Epithelial cell of esophagus (primary cell): Measurements from ENCODE around the gene MRPL40.
"Not testable (repeated sequence)": the region's sequence is repeated elsewhere in the genome, so short reads cannot be mapped to it uniquely, and the experiment has no call there.

ENCODE experiments used
- DNase-seq: peaks from one replicate; pipeline ENCODE4 v3.0.0; 2010; ENCODE audit warnings: low read depth
- H3K4me3 ChIP-seq: 2 replicates; pipeline ENCODE4 v1.5.1; 2011; ENCODE audit warnings: mild to moderate bottlenecking, low read length, control low read depth
- CTCF ChIP-seq: IDR thresholded peaks from 2 replicates; pipeline ENCODE4 v1.5.1; 2011; ENCODE audit warnings: low read depth, mild to moderate bottlenecking, low read length, control low read depth, inconsistent platforms; ENCODE audit not compliant: insufficient read depth; ENCODE audit errors: missing control alignments

The MRPL40 gene

DNA sequence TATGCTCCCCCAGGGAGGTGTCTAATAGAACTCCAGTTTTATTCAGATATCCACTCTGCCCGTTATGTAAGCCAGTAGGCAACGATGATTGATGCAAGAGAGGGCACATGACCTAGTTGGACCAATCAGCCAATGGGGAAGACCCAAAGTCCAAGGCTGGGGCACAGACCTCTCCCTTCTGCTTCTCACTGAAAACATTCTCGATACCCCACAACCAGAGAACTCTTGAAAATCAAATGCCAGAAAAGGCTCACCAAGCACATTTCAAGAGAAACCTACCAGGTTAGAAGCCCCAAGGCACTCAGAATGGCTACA is 8.2 kb upstream of the MRPL40 start:
- no peak for TF ChIP-seq CTCF
- DNase-seq = no peak

DNA sequence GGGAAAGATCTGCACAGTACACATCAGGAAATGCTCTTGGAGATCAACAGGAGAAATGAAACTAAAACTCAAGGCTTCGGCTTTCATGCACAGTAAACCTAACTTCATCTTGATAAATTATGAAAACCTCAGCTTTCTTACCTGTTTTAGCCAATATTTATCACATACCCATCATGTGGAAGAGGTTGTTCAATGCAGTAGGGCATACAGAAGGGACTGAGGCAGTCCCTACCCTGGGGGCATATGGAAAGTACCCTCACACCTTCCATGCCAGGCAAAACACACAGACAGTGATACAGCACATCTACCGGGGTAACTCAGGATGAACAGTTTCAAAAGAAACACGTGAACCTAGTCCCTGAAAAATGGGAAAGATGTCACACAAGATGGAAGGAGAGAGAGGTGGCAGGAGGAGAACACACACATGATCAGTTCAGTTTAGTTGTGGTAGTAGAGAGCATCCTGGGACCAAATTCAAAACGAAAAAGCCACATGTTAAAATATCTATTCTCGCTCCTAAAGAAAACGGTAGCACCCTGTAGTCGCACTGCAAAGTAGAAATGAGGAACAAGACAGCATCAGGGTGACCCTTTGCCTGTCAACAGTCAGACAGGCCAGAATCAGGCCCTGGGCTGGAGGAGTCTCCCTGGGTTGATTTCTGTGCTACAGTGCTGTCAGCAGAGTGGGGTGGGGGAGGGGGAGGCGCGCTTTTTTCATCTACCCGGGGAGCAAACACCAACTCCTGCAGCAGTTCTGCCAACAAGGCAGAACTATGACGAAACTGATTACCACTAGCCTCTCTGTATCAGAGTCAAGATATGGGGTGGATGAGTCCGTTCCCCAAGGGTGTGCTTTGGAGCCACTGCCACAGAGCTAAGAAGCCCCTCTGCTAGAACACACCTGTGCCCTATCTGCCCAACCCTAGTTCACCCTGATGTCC is 2.1 kb upstream of the MRPL40 start:
- H3K4me3 ChIP-seq = peak overlapping the region; percentile 94
- no peak for TF ChIP-seq CTCF
- peak; percentile 50 for DNase-seq

More for the DNA sequence above, 8.2 kb upstream of the MRPL40 start:
- H3K4me3 ChIP-seq = no peak overlapping the region

DNA sequence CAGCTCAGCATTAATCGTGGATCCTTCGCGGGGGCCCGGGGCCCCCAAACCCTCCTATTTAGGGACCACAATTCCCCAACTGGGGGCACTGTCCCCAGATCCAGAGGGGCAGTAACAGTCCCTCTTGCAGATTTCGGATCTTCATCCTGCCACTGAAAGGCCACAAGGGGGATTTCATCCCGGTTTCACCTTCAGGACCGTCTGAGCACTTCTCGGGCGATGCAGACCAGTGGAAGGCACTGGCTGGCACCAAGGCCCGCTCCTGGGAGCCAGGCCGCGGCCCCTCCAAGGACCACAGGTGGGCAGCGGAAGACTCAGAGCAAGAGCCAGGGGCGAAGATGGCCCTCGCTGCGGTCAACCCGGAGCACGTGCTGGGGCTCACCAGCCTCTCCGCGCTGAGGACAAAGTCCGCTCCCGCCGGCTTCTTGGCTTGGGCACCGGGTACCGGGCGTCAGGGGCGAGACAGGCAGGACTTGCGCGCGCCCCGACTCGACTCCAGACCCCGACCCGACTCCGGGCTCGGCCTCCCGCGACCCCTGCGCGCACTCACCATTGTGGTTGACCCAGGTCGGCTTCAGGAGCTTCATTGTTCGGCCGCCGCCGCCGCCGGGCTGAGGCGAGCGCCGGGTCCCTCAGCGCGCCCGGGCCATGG is 1.3 kb upstream of the MRPL40 start:
- DNase-seq = peak; percentile 22
- H3K4me3 ChIP-seq = peak overlapping the region; percentile 94
- TF ChIP-seq CTCF = peak; percentile 20

GRCh38 chr22:19431649-19432132 is 654 bp upstream of the MRPL40 start, which contains the start of gene HIRA:
Gene HIRA (minus strand): TSS chr22:19431733. CDS start chr22:19431476, 257 bp downstream.
- TF ChIP-seq CTCF = no peak
- H3K4me3 ChIP-seq = peak within 1 kb of the TSS; percentile 94
- DNase-seq = peak; percentile 83

DNA sequence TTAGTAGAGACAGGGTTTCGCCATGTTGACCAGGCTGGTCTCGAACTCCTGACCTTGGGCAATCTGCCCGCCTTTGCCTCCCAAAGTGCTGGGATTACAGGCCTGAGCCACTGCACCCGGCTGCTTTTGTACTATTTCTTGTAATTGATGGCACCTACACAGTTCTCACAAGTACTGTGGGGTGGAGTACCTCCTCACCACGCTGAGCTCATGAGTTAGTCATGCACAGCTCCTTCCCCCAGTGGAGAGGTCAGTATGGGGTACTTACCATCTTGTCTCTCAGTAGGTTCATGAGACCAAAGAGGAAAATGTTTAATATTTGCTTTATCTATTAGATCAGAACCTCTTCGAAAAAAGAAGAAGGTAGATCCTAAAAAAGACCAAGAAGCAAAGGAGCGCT is 2.1 kb downstream of the MRPL40 start:
- H3K4me3 ChIP-seq = no peak overlapping the region
- DNase-seq = no peak
- no peak for TF ChIP-seq CTCF

- no peak for DNase-seq
- no peak for TF ChIP-seq CTCF
- H3K4me3 ChIP-seq = no peak overlapping the region
These were observed 2.7 kb downstream of the MRPL40 start for GRCh38 chr22:19434829-19435580.

GRCh38 chr22:19436444-19437161 is 4.3 kb downstream of the MRPL40 start:
- not testable (repeated sequence) for DNase-seq, H3K4me3 ChIP-seq
